NB4 (cell line): ENCODE measurements around the gene IQGAP1.

Experiments used
- MAX ChIP-seq: IDR thresholded peaks from 2 replicates; pipeline ENCODE4 v1.6.1; 2011; ENCODE audit warnings: low read depth, low read length
- MYC ChIP-seq: IDR thresholded peaks from 2 replicates; pipeline ENCODE4 v1.6.1; 2011; ENCODE audit warnings: low read depth, low read length
- POLR2A ChIP-seq: IDR thresholded peaks from 2 replicates; pipeline ENCODE4 v1.6.1; 2011; ENCODE audit warnings: mild to moderate bottlenecking; ENCODE audit not compliant: insufficient read length; ENCODE audit errors: extremely low read depth
- TF ChIP-seq, protein P1 (sequence below): IDR thresholded peaks from one replicate; pipeline ENCODE4 v1.5.1; 2012; ENCODE audit warnings: low read depth, low read length

GRCh38 chr15:90407871-90408317 lies 19.9 kb downstream of the IQGAP1 start:
- TF ChIP-seq, protein P1, sequence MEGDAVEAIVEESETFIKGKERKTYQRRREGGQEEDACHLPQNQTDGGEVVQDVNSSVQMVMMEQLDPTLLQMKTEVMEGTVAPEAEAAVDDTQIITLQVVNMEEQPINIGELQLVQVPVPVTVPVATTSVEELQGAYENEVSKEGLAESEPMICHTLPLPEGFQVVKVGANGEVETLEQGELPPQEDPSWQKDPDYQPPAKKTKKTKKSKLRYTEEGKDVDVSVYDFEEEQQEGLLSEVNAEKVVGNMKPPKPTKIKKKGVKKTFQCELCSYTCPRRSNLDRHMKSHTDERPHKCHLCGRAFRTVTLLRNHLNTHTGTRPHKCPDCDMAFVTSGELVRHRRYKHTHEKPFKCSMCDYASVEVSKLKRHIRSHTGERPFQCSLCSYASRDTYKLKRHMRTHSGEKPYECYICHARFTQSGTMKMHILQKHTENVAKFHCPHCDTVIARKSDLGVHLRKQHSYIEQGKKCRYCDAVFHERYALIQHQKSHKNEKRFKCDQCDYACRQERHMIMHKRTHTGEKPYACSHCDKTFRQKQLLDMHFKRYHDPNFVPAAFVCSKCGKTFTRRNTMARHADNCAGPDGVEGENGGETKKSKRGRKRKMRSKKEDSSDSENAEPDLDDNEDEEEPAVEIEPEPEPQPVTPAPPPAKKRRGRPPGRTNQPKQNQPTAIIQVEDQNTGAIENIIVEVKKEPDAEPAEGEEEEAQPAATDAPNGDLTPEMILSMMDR, result no peak
- TF ChIP-seq POLR2A (no peak), MAX (no peak), MYC (no peak)
